ENCODE results near the gene GPR143. TPM values are rescaled to one million over a fixed set of nuclear protein-coding genes. Genes with fewer than 3 reads are reported as not detected.

The GPR143 gene
- total RNA-seq, 2 experiments from 2014 or later = not detected

GRCh38 chrX:9690046-9690445, 75.6 kb downstream of the GPR143 start:
- Histone ChIP-seq H3K9me3 (ENCODE audit: low read length) (no peaks in the 10 kb centered on the region), H3K4me3 (ENCODE audit: low read depth, low read length, poor library complexity, severe bottlenecking) (no peak overlapping the region), H3K36me3 (ENCODE audit: insufficient read depth, low read length) (peaks cover 6% of the 10 kb centered on the region), H2AFZ (ENCODE audit: low read length) (no peak overlapping the region), H3K27ac (ENCODE audit: low read depth, low read length, poor library complexity, severe bottlenecking) (no peak overlapping the region), H3K9me2 (ENCODE audit: insufficient read depth, low read length) (no peaks in the 10 kb centered on the region), H3K79me2 (ENCODE audit: insufficient read depth, low read depth, low read length) (no peaks in the 10 kb centered on the region), H3K4me1 (ENCODE audit: insufficient read depth, low read length, poor library complexity, severe bottlenecking) (no peaks in the 10 kb centered on the region), H4K20me1 (ENCODE audit: insufficient read depth, low read length) (no peaks in the 10 kb centered on the region), H3K4me2 (ENCODE audit: low read length) (no peak overlapping the region)
- BruUV-seq (replicated peaks) = no TSS peak
- ChIA-PET CTCF (ENCODE audit: unreplicated experiment) (no interaction called here), POLR2A (no interaction called here)
- no peak for DNase-seq (ENCODE audit: low spot score)
- intact Hi-C loops (cut with micrococcal nuclease; ENCODE audit: unreplicated experiment) = no loop called here
- TF ChIP-seq CTCF (conservative IDR thresholded peaks at IDR 0.05; ENCODE audit: low read length) = no peak
- no peak for TF ChIP-seq EZH2phosphoT487 (IDR thresholded peaks at IDR 0.05; ENCODE audit: borderline replicate concordance, low read depth, low read length)

GRCh38 chrX:9688833-9689232, 76.8 kb downstream of the GPR143 start:
- no peak overlapping the region for H3K4me3 ChIP-seq (ENCODE audit: low read depth, low read length, poor library complexity, severe bottlenecking)
- H4K20me1 ChIP-seq (ENCODE audit: insufficient read depth, low read length) = no peaks in the 10 kb centered on the region
- no peaks in the 10 kb centered on the region for H3K9me2 ChIP-seq (ENCODE audit: insufficient read depth, low read length)
- ChIA-PET POLR2A (no interaction called here), CTCF (ENCODE audit: unreplicated experiment) (no interaction called here)
- peaks cover 6% of the 10 kb centered on the region; the same call in 1 of the 2 replicates for H3K36me3 ChIP-seq (ENCODE audit: insufficient read depth, low read length)
- TF ChIP-seq EZH2phosphoT487 (IDR thresholded peaks at IDR 0.05; ENCODE audit: borderline replicate concordance, low read depth, low read length) (no peak), CTCF (conservative IDR thresholded peaks at IDR 0.05; ENCODE audit: low read length) (no peak)
- no peak overlapping the region for H2AFZ ChIP-seq (ENCODE audit: low read length)
- no peaks in the 10 kb centered on the region for H3K9me3 ChIP-seq (ENCODE audit: low read length)
- H3K4me1 ChIP-seq (ENCODE audit: insufficient read depth, low read length, poor library complexity, severe bottlenecking) = no peaks in the 10 kb centered on the region
- intact Hi-C loops (cut with micrococcal nuclease; ENCODE audit: unreplicated experiment) = no loop called here
- no peaks in the 10 kb centered on the region for H3K79me2 ChIP-seq (ENCODE audit: insufficient read depth, low read depth, low read length)
- BruUV-seq (replicated peaks) = no TSS peak
- no peak for DNase-seq (ENCODE audit: low spot score)
- H3K4me2 ChIP-seq (ENCODE audit: low read length) = no peak overlapping the region
- no peak overlapping the region for H3K27ac ChIP-seq (ENCODE audit: low read depth, low read length, poor library complexity, severe bottlenecking)

GRCh38 chrX:9687899-9688298, 77.7 kb downstream of the GPR143 start:
- no TSS peak for BruUV-seq (replicated peaks)
- Histone ChIP-seq H3K4me2 (ENCODE audit: low read length) (no peak overlapping the region), H3K79me2 (ENCODE audit: insufficient read depth, low read depth, low read length) (no peaks in the 10 kb centered on the region), H3K36me3 (ENCODE audit: insufficient read depth, low read length) (no peaks in the 10 kb centered on the region), H2AFZ (ENCODE audit: low read length) (no peak overlapping the region), H3K9me3 (ENCODE audit: low read length) (no peaks in the 10 kb centered on the region), H4K20me1 (ENCODE audit: insufficient read depth, low read length) (no peaks in the 10 kb centered on the region), H3K4me3 (ENCODE audit: low read depth, low read length, poor library complexity, severe bottlenecking) (no peak overlapping the region), H3K4me1 (ENCODE audit: insufficient read depth, low read length, poor library complexity, severe bottlenecking) (no peaks in the 10 kb centered on the region), H3K27ac (ENCODE audit: low read depth, low read length, poor library complexity, severe bottlenecking) (no peak overlapping the region), H3K9me2 (ENCODE audit: insufficient read depth, low read length) (no peaks in the 10 kb centered on the region)
- intact Hi-C loops (cut with micrococcal nuclease; ENCODE audit: unreplicated experiment) = no loop called here
- POLR2A ChIA-PET = no interaction called here
- TF ChIP-seq EZH2phosphoT487 (IDR thresholded peaks at IDR 0.05; ENCODE audit: borderline replicate concordance, low read depth, low read length) (no peak), CTCF (conservative IDR thresholded peaks at IDR 0.05; ENCODE audit: low read length) (no peak)
- DNase-seq (ENCODE audit: low spot score) = no peak
- CTCF ChIA-PET (ENCODE audit: unreplicated experiment) = no interaction called here
